Measurements from ENCODE around the gene TLR8.

TLR8 gene

DNA sequence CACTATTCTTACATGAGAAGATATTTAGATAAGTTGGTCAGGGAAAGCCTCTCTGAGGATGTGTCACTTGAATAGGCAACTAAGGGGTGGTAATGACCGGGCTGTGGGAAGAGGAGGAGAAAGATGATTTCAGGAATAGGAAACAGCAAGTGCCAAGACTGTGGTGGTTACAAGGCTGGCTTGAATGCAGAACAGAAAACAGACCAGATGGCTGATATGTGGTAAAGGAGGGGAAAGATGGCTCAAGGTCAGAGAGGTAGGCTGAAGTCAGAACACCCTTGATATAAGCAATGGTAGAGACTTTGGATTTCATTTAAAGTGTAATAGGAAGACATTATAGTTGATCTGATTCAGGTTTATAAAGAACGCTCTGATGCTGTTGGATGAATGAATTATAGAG is 24.5 kb upstream of the TLR8 start:
- Histone ChIP-seq H3K9ac (ENCODE audit: low read length in 2 of 2) (no peak overlapping the region), H3K4me1 (ENCODE audit: control insufficient read depth, insufficient read depth, low read length) (no peaks in the 10 kb centered on the region), H3K4me3 (ENCODE audit: low read length in 2 of 2) (no peak overlapping the region), H3K9me3 (ENCODE audit: control insufficient read depth in 2 of 2, low read length in 2 of 2) (no peaks in the 10 kb centered on the region), H3K27ac (ENCODE audit: low read length) (no peak overlapping the region), H3K36me3 (ENCODE audit: control insufficient read depth in 2 of 2, insufficient read depth in 2 of 2, low read length in 2 of 2) (no peaks in the 10 kb centered on the region), H3K27me3 (ENCODE audit: control insufficient read depth in 1 of 2, insufficient read depth in 2 of 2, low read length in 2 of 2) (peaks cover 0 to 4% of the 10 kb centered on the region in 2 donors)

DNA sequence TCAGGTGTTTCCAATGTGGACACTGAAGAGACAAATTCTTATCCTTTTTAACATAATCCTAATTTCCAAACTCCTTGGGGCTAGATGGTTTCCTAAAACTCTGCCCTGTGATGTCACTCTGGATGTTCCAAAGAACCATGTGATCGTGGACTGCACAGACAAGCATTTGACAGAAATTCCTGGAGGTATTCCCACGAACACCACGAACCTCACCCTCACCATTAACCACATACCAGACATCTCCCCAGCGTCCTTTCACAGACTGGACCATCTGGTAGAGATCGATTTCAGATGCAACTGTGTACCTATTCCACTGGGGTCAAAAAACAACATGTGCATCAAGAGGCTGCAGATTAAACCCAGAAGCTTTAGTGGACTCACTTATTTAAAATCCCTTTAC is 20.9 kb upstream of the TLR8 start:
- no peaks in the 10 kb centered on the region for H3K27me3 ChIP-seq (ENCODE audit: control insufficient read depth in 1 of 2, insufficient read depth in 2 of 2, low read length in 2 of 2)
- no peaks in the 10 kb centered on the region for H3K4me1 ChIP-seq (ENCODE audit: control insufficient read depth, insufficient read depth, low read length)
- no peak overlapping the region for H3K4me3 ChIP-seq (ENCODE audit: low read length in 2 of 2)
- no peak overlapping the region for H3K27ac ChIP-seq (ENCODE audit: low read length)
- H3K9ac ChIP-seq (ENCODE audit: low read length in 2 of 2), result no peak overlapping the region
- no peaks in the 10 kb centered on the region for H3K9me3 ChIP-seq (ENCODE audit: control insufficient read depth in 2 of 2, low read length in 2 of 2)
- no peaks in the 10 kb centered on the region for H3K36me3 ChIP-seq (ENCODE audit: control insufficient read depth in 2 of 2, insufficient read depth in 2 of 2, low read length in 2 of 2)

DNA sequence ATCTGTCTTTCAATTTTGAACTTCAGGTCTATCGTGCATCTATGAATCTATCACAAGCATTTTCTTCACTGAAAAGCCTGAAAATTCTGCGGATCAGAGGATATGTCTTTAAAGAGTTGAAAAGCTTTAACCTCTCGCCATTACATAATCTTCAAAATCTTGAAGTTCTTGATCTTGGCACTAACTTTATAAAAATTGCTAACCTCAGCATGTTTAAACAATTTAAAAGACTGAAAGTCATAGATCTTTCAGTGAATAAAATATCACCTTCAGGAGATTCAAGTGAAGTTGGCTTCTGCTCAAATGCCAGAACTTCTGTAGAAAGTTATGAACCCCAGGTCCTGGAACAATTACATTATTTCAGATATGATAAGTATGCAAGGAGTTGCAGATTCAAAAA is 19.9 kb upstream of the TLR8 start:
- H3K36me3 ChIP-seq (ENCODE audit: control insufficient read depth in 2 of 2, insufficient read depth in 2 of 2, low read length in 2 of 2), result no peaks in the 10 kb centered on the region
- no peaks in the 10 kb centered on the region for H3K27me3 ChIP-seq (ENCODE audit: control insufficient read depth in 1 of 2, insufficient read depth in 2 of 2, low read length in 2 of 2)
- H3K4me3 ChIP-seq (ENCODE audit: low read length in 2 of 2), result no peak overlapping the region
- H3K9ac ChIP-seq (ENCODE audit: low read length in 2 of 2), result no peak overlapping the region
- no peak overlapping the region for H3K27ac ChIP-seq (ENCODE audit: low read length)
- no peaks in the 10 kb centered on the region for H3K9me3 ChIP-seq (ENCODE audit: control insufficient read depth in 2 of 2, low read length in 2 of 2)
- no peaks in the 10 kb centered on the region for H3K4me1 ChIP-seq (ENCODE audit: control insufficient read depth, insufficient read depth, low read length)

DNA sequence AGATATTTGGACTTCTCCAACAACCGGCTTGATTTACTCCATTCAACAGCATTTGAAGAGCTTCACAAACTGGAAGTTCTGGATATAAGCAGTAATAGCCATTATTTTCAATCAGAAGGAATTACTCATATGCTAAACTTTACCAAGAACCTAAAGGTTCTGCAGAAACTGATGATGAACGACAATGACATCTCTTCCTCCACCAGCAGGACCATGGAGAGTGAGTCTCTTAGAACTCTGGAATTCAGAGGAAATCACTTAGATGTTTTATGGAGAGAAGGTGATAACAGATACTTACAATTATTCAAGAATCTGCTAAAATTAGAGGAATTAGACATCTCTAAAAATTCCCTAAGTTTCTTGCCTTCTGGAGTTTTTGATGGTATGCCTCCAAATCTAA is 19.3 kb upstream of the TLR8 start:
- Histone ChIP-seq H3K4me1 (ENCODE audit: control insufficient read depth, insufficient read depth, low read length) (no peaks in the 10 kb centered on the region), H3K36me3 (ENCODE audit: control insufficient read depth in 2 of 2, insufficient read depth in 2 of 2, low read length in 2 of 2) (no peaks in the 10 kb centered on the region), H3K27ac (ENCODE audit: low read length) (no peak overlapping the region), H3K27me3 (ENCODE audit: control insufficient read depth in 1 of 2, insufficient read depth in 2 of 2, low read length in 2 of 2) (no peaks in the 10 kb centered on the region), H3K9ac (ENCODE audit: low read length in 2 of 2) (no peak overlapping the region), H3K9me3 (ENCODE audit: control insufficient read depth in 2 of 2, low read length in 2 of 2) (no peaks in the 10 kb centered on the region), H3K4me3 (ENCODE audit: low read length in 2 of 2) (no peak overlapping the region)

DNA sequence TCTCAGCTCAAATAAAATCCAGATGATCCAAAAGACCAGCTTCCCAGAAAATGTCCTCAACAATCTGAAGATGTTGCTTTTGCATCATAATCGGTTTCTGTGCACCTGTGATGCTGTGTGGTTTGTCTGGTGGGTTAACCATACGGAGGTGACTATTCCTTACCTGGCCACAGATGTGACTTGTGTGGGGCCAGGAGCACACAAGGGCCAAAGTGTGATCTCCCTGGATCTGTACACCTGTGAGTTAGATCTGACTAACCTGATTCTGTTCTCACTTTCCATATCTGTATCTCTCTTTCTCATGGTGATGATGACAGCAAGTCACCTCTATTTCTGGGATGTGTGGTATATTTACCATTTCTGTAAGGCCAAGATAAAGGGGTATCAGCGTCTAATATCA is 18.7 kb upstream of the TLR8 start:
- Histone ChIP-seq H3K4me3 (ENCODE audit: low read length in 2 of 2) (no peak overlapping the region), H3K9ac (ENCODE audit: low read length in 2 of 2) (no peak overlapping the region), H3K4me1 (ENCODE audit: control insufficient read depth, insufficient read depth, low read length) (no peaks in the 10 kb centered on the region), H3K27me3 (ENCODE audit: control insufficient read depth in 1 of 2, insufficient read depth in 2 of 2, low read length in 2 of 2) (no peaks in the 10 kb centered on the region), H3K9me3 (ENCODE audit: control insufficient read depth in 2 of 2, low read length in 2 of 2) (no peaks in the 10 kb centered on the region), H3K27ac (ENCODE audit: low read length) (no peak overlapping the region), H3K36me3 (ENCODE audit: control insufficient read depth in 2 of 2, insufficient read depth in 2 of 2, low read length in 2 of 2) (no peaks in the 10 kb centered on the region)

GRCh38 chrX:12890467-12890866 is 16.0 kb upstream of the TLR8 start:
- Histone ChIP-seq H3K9ac (ENCODE audit: low read length in 2 of 2) (no peak overlapping the region), H3K9me3 (ENCODE audit: control insufficient read depth in 2 of 2, low read length in 2 of 2) (no peaks in the 10 kb centered on the region), H3K27ac (ENCODE audit: low read length) (no peak overlapping the region), H3K36me3 (ENCODE audit: control insufficient read depth in 2 of 2, insufficient read depth in 2 of 2, low read length in 2 of 2) (no peaks in the 10 kb centered on the region), H3K27me3 (ENCODE audit: control insufficient read depth in 1 of 2, insufficient read depth in 2 of 2, low read length in 2 of 2) (no peaks in the 10 kb centered on the region), H3K4me3 (ENCODE audit: low read length in 2 of 2) (no peak overlapping the region), H3K4me1 (ENCODE audit: control insufficient read depth, insufficient read depth, low read length) (no peaks in the 10 kb centered on the region)

DNA sequence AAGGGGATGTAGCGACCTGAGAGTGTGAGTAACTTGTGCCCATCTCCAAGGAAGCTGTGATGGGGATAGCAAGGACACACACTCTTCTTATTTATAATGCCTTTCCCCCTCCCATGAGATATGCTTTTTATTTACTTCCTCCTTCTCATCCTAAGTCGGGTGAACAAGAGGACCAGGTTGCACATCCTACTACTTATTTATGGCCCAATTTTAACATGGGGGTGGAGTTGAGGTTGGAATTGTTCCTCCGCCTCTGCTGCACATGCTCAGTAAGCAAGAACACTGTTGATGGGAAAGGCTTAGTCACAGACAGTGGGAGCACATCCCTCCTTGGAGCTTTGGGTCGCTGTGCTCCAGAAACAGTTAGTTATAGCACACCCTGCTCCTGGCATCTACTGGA is 15.2 kb upstream of the TLR8 start:
- no peak overlapping the region for H3K4me3 ChIP-seq (ENCODE audit: low read length in 2 of 2)
- H3K36me3 ChIP-seq (ENCODE audit: control insufficient read depth in 2 of 2, insufficient read depth in 2 of 2, low read length in 2 of 2), result no peaks in the 10 kb centered on the region
- H3K27ac ChIP-seq (ENCODE audit: low read length), result no peak overlapping the region
- H3K9me3 ChIP-seq (ENCODE audit: control insufficient read depth in 2 of 2, low read length in 2 of 2), result no peaks in the 10 kb centered on the region
- H3K4me1 ChIP-seq (ENCODE audit: control insufficient read depth, insufficient read depth, low read length), result no peaks in the 10 kb centered on the region
- no peak overlapping the region for H3K9ac ChIP-seq (ENCODE audit: low read length in 2 of 2)
- no peaks in the 10 kb centered on the region for H3K27me3 ChIP-seq (ENCODE audit: control insufficient read depth in 1 of 2, insufficient read depth in 2 of 2, low read length in 2 of 2)

GRCh38 chrX:12891915-12892506 is 14.4 kb upstream of the TLR8 start:
- Histone ChIP-seq H3K9me3 (ENCODE audit: control insufficient read depth in 2 of 2, low read length in 2 of 2) (no peaks in the 10 kb centered on the region), H3K36me3 (ENCODE audit: control insufficient read depth in 2 of 2, insufficient read depth in 2 of 2, low read length in 2 of 2) (no peaks in the 10 kb centered on the region), H3K27ac (ENCODE audit: low read length) (no peak overlapping the region), H3K9ac (ENCODE audit: low read length in 2 of 2) (no peak overlapping the region), H3K27me3 (ENCODE audit: control insufficient read depth in 1 of 2, insufficient read depth in 2 of 2, low read length in 2 of 2) (no peaks in the 10 kb centered on the region), H3K4me3 (ENCODE audit: low read length in 2 of 2) (no peak overlapping the region), H3K4me1 (ENCODE audit: control insufficient read depth, insufficient read depth, low read length) (no peaks in the 10 kb centered on the region)

GRCh38 chrX:12892716-12893115 is 13.7 kb upstream of the TLR8 start:
- no peak overlapping the region for H3K9ac ChIP-seq (ENCODE audit: low read length in 2 of 2)
- H3K9me3 ChIP-seq (ENCODE audit: control insufficient read depth in 2 of 2, low read length in 2 of 2), result no peaks in the 10 kb centered on the region
- no peaks in the 10 kb centered on the region for H3K27me3 ChIP-seq (ENCODE audit: control insufficient read depth in 1 of 2, insufficient read depth in 2 of 2, low read length in 2 of 2)
- no peaks in the 10 kb centered on the region for H3K4me1 ChIP-seq (ENCODE audit: control insufficient read depth, insufficient read depth, low read length)
- no peaks in the 10 kb centered on the region for H3K36me3 ChIP-seq (ENCODE audit: control insufficient read depth in 2 of 2, insufficient read depth in 2 of 2, low read length in 2 of 2)
- no peak overlapping the region for H3K27ac ChIP-seq (ENCODE audit: low read length)
- H3K4me3 ChIP-seq (ENCODE audit: low read length in 2 of 2), result no peak overlapping the region

DNA sequence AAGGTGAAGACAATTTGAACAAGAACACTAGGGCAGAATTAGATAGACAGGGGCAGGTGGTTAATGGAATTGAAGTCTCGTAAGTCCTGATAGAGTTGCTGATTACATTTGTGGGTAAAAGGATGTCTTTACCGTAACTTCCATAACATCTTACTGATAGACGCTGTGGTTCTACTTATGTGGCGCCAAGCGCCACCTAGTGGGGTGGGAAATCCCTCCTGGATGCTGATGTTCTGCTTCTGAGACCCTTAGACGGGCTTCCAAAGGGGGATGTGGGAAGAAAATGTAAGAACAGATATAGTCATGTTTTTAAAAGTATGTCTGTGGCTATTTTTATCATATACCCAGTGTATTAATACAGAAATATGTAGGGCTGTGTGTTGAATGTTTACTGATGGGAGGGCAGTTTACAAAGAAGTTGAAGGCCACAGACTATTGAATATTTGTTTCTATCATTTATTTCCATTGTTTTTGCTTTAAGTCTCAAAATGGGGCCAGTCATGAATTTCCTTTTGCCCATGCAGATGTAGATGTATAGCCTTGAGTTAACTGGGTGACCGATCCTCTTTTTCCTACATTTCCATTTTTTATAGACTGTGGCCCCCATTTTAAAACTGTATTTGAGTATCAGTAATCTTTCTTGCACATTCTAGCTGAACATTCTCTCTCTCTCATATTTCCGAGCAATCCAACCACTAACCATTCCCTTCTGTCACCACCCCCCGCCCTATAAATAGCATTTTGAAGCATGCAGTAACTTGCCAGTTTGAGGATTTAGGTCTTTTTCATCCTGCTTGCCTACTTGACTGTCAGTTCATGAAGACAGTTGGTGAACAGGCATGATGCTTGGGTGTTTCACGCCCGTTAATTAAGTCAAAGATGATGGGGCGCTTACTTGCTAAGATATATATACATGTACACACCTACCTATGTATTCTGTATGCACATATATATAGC is 12.1 kb upstream of the TLR8 start:
- Histone ChIP-seq H3K4me3 (ENCODE audit: low read length in 2 of 2) (no peak overlapping the region), H3K36me3 (ENCODE audit: control insufficient read depth in 2 of 2, insufficient read depth in 2 of 2, low read length in 2 of 2) (no peaks in the 10 kb centered on the region), H3K27ac (ENCODE audit: low read length) (no peak overlapping the region), H3K4me1 (ENCODE audit: control insufficient read depth, insufficient read depth, low read length) (no peaks in the 10 kb centered on the region), H3K27me3 (ENCODE audit: control insufficient read depth in 1 of 2, insufficient read depth in 2 of 2, low read length in 2 of 2) (peaks cover 0 to 5% of the 10 kb centered on the region in 2 donors), H3K9me3 (ENCODE audit: control insufficient read depth in 2 of 2, low read length in 2 of 2) (no peaks in the 10 kb centered on the region), H3K9ac (ENCODE audit: low read length in 2 of 2) (no peak overlapping the region)

- peaks cover 0 to 6% of the 10 kb centered on the region in 2 donors for H3K27me3 ChIP-seq (ENCODE audit: control insufficient read depth in 1 of 2, insufficient read depth in 2 of 2, low read length in 2 of 2)
- H3K36me3 ChIP-seq (ENCODE audit: control insufficient read depth in 2 of 2, insufficient read depth in 2 of 2, low read length in 2 of 2), result no peaks in the 10 kb centered on the region
- no peak overlapping the region for H3K9ac ChIP-seq (ENCODE audit: low read length in 2 of 2)
- H3K9me3 ChIP-seq (ENCODE audit: control insufficient read depth in 2 of 2, low read length in 2 of 2), result no peaks in the 10 kb centered on the region
- no peak overlapping the region for H3K27ac ChIP-seq (ENCODE audit: low read length)
- H3K4me1 ChIP-seq (ENCODE audit: control insufficient read depth, insufficient read depth, low read length), result no peaks in the 10 kb centered on the region
- H3K4me3 ChIP-seq (ENCODE audit: low read length in 2 of 2), result no peak overlapping the region
Measured at GRCh38 chrX:12895866-12896265, 10.6 kb upstream of the TLR8 start.
